Measurements from ENCODE around the gene LRTM2. TPM values are rescaled to one million over a fixed set of nuclear protein-coding genes. Genes with fewer than 3 reads are reported as not detected.

Gene LRTM2
- total RNA-seq, 4 donors from 2014 or later, result not detected

- Histone ChIP-seq H3K27me3 (peaks cover 59% of the 10 kb centered on the region), H3K36me3 (no peaks in the 10 kb centered on the region), H3K9me3 (no peaks in the 10 kb centered on the region), H3K4me3 (no peak overlapping the region), H3K27ac (no peak overlapping the region), H3K4me1 (no peaks in the 10 kb centered on the region)
- no peak for TF ChIP-seq EP300 (IDR thresholded peaks at IDR 0.05)
- TF ChIP-seq CTCF (IDR thresholded peaks at IDR 0.05), result no peak
- TF ChIP-seq POLR2A (IDR thresholded peaks at IDR 0.05), result no peak
- no peak for TF ChIP-seq POLR2AphosphoS5 (IDR thresholded peaks at IDR 0.05)
- 78 to 84% methylated on average over 6 of the region's 10 CpGs for WGBS, 2 donors (ENCODE audit: low coverage in 1 of 2)
- no peak for ATAC-seq
Observed at GRCh38 chr12:1833596-1834028, 13.2 kb downstream of the LRTM2 start.

- Histone ChIP-seq H3K4me1 (no peaks in the 10 kb centered on the region), H3K9me3 (no peaks in the 10 kb centered on the region), H3K36me3 (no peaks in the 10 kb centered on the region), H3K27me3 (peaks cover 51% of the 10 kb centered on the region), H3K4me3 (no peak overlapping the region), H3K27ac (no peak overlapping the region)
- TF ChIP-seq EP300 (IDR thresholded peaks at IDR 0.05), result no peak
- TF ChIP-seq POLR2AphosphoS5 (IDR thresholded peaks at IDR 0.05), result no peak
- TF ChIP-seq CTCF (IDR thresholded peaks at IDR 0.05), result no peak
- TF ChIP-seq POLR2A (IDR thresholded peaks at IDR 0.05), result no peak
- ATAC-seq, result no peak
- WGBS, 2 donors (ENCODE audit: low coverage in 1 of 2), result no CpG with 5 or more reads among the region's 34 CpGs
Observed at GRCh38 chr12:1834186-1834925, 14.0 kb downstream of the LRTM2 start.

DNA sequence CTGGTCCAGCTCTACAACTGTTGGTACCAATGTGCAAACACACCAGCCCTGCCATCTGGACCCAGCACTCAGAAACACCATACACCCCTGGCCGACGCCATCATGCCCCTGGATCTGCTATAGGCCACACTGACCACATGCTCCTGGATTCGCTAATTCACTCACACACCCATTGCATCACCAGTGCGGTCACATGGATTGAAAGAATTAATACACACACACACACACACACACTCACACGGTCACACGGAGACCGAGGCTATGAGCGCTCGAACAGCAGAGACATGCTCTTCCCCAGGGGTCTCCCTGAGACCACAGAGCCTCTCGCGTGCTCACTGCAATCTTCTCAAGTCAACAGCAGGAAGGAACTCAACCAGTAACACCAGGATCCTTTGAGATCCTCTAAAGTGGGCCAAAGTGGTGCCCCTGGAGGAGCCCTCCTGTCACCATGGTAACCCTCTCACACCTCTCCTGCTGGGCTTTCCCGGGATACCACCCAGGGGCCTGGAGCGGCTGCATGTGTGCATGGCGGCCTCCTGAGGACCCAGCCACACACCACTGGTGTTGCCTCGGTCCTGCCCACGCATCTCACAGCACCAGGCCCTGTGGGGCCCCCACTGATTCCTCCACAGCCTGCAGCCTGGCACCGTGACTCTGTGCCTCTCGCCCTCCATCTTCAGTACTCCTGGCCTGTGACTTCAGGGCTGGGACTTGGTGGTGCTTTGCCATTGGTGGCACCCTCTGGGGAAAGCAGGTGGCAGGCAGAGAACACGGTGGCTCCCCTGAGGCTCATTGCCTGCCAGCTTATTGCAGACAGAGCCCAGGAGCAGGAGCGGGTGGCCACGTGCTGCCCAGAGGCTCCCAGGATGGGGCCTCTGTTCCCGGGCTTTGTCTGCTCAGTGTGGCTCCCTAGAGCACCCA is 15.1 kb downstream of the LRTM2 start:
- WGBS, 2 donors (ENCODE audit: low coverage in 1 of 2), result 81 to 93% methylated on average over 3 to 4 of the region's 22 CpGs
- H3K9me3 ChIP-seq, result no peaks in the 10 kb centered on the region
- H3K4me1 ChIP-seq, result no peaks in the 10 kb centered on the region
- no peaks in the 10 kb centered on the region for H3K36me3 ChIP-seq
- TF ChIP-seq POLR2A (IDR thresholded peaks at IDR 0.05) (no peak), POLR2AphosphoS5 (IDR thresholded peaks at IDR 0.05) (no peak), EP300 (IDR thresholded peaks at IDR 0.05) (no peak)
- H3K27me3 ChIP-seq, result peaks cover 43% of the 10 kb centered on the region
- H3K4me3 ChIP-seq, result no peak overlapping the region
- no peak for ATAC-seq
- no peak overlapping the region for H3K27ac ChIP-seq

- H3K4me1 ChIP-seq, result no peaks in the 10 kb centered on the region
- H3K36me3 ChIP-seq, result no peaks in the 10 kb centered on the region
- H3K4me3 ChIP-seq, result no peak overlapping the region
- no peaks in the 10 kb centered on the region for H3K9me3 ChIP-seq
- 80 to 100% methylated on average over 2 of the region's 7 CpGs for WGBS, 2 donors (ENCODE audit: low coverage in 1 of 2)
- ATAC-seq, result no peak
- no peak overlapping the region for H3K27ac ChIP-seq
- H3K27me3 ChIP-seq, result peaks cover 35% of the 10 kb centered on the region
- no peak for TF ChIP-seq POLR2A (IDR thresholded peaks at IDR 0.05)
- TF ChIP-seq POLR2AphosphoS5 (IDR thresholded peaks at IDR 0.05), result no peak
- TF ChIP-seq CTCF (IDR thresholded peaks at IDR 0.05), result no peak
- TF ChIP-seq EP300 (IDR thresholded peaks at IDR 0.05), result no peak
Observed at GRCh38 chr12:1836241-1836803, 16.0 kb downstream of the LRTM2 start.

- WGBS, 2 donors (ENCODE audit: low coverage in 1 of 2), result 67% methylated on average over 2 of the region's 22 CpGs; no CpG with 5 or more reads in 1 of the 2 donors
- Histone ChIP-seq H3K27ac (no peak overlapping the region), H3K4me3 (no peak overlapping the region), H3K36me3 (no peaks in the 10 kb centered on the region), H3K4me1 (no peaks in the 10 kb centered on the region), H3K27me3 (peaks cover 31% of the 10 kb centered on the region), H3K9me3 (no peaks in the 10 kb centered on the region)
- ATAC-seq, result no peak
- TF ChIP-seq EP300 (IDR thresholded peaks at IDR 0.05) (no peak), POLR2AphosphoS5 (IDR thresholded peaks at IDR 0.05) (no peak), CTCF (IDR thresholded peaks at IDR 0.05) (no peak), POLR2A (IDR thresholded peaks at IDR 0.05) (no peak)
Observed at GRCh38 chr12:1836854-1837421, 16.6 kb downstream of the LRTM2 start.

Data from gastroesophageal sphincter (tissue), 4 donors.